HG03039 (cell line): ENCODE data around the gene PIK3CA.

Experiments
- ATAC-seq: cut with Tn5 transposase; IDR thresholded peaks from one replicate; pipeline ENCODE4 v1.9.1; 2021; ENCODE audit warnings: mild to moderate bottlenecking, moderate library complexity; ENCODE audit not compliant: unreplicated experiment

Gene PIK3CA

DNA sequence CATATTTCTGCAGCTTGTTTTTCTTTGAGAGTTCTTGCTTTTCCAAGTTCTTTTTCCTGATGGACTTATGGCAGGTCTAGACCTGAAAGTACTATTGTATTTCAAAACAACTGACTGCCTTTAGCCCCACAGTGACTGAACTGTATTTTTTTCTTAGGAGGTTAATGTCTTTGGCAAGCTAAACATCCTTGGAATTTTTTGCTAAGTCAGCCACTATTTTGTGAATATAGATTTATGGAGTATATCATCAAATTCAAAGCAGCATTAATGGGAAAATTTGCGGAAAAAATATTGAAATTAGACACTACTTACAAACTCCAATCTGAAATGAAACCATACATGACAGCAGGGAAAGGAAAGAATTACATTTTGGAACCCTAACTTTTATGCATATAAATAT is 8.6 kb downstream of the PIK3CA start:
- no peak for ATAC-seq

DNA sequence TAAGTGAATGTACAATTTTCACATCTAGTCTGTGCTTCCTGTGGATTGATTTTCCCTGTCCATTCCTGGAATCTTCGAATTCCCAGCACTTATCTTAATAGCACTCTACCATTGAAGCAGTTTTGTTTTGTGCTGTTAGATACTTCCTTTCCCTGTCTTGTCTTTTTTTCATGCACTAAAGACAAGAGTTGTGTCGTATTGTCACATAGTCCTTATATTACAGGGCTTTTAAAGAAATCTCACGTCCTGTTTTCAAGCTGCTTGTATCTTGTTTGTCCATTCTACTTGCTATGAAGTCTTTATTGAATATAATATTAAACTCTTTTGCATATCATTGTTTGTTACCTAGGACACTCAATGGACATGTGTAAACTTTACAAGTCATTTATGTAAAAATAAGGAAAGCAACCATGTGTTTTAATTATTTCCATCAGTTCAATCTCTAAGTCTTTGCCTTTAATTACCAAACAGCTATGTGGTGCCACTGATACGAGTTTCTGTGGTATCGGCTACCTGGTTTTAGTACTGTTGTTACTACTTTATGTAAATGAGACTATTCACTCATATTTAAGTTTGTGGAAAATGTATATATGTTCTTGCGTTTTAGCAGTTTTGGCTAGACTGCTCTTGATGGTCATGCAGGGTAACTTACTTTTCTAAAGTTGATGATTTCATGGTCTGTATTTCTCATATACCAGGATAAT is 10.3 kb downstream of the PIK3CA start:
- no peak for ATAC-seq

DNA sequence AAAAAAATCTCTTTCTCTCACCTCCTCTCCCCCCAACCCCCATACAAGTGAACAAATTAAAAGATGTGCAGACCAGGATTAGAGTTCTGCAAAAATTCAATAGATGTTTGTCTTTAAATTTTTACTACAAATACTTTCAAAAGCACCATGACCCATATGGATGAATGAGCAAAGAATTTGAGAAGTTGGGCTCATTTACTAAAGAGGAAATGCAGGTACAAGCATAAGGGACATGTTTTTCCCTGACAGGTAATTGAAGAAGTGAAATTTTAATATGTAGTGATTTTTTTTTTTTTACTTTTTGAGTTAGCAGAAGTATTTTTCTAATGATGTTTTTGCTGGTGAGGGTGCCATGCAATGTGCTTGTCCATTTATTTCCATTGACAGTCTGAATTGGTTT is 15.3 kb downstream of the PIK3CA start:
- no peak for ATAC-seq

DNA sequence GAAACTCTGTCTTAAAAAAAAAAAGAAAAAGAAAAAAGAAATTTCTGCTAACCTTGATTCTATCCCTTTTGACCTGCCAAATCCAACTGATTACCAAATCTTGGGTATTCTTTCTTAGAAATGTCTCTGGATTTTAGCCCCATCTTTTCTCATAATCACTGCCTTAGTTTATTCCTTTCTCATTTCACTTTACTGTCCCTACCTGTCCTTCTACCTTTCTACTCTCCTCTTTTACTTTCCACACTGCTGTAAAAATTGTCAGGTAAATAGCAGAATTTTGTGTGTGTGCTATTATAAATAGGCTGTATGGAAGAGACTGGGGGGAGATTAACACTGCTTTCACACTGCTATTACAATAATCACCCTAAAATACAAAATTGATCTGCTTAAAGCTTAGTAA is 16.7 kb downstream of the PIK3CA start:
- no peak for ATAC-seq

DNA sequence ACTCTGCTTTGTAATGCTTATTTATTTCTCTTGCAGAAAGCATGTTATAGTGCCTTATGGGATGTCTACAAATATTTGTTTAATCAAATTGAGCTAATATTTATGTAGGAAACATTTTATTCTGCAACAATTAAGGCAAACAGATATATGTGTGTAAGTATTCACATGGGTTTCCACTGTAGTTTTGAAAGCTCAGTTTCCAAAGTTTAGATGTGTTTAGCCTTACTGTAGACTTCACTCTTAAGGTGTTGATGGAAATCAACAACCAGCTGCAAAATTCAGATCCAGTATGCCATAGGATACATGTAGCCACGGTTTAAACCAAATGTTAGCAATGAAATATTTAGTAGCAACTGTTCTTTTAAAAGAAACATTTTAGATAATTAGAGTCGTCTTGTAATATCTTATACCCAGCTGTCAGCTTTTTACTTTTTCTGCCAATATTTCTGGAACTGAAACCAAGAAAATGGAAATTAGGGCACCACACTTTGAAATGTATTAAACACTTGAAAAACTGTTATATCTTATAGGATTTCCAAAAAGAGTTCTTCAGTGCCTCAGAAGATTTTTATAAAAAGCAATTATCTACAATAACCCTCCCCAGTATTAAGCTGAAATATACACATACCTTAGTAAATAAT is 18.5 kb downstream of the PIK3CA start:
- no peak for ATAC-seq

DNA sequence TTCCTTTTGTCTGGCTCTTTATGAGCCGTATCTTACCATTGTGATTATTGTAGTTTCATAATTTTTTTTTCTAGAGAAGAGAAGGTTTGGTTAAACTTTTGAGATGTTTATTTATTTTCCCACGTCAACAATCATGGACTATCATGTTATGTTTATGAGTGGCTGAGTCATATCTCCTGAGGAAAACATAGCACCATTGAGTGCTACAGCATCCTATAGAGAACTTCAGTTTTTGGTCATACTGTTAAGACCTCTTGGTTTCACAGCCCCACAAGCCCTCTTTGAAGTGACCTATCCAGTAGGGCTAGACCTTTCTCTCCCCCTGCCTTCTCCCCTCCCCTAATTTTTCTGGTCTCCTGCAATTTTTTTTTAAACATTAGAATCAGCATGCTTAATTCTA is 20.8 kb downstream of the PIK3CA start:
- no peak for ATAC-seq

DNA sequence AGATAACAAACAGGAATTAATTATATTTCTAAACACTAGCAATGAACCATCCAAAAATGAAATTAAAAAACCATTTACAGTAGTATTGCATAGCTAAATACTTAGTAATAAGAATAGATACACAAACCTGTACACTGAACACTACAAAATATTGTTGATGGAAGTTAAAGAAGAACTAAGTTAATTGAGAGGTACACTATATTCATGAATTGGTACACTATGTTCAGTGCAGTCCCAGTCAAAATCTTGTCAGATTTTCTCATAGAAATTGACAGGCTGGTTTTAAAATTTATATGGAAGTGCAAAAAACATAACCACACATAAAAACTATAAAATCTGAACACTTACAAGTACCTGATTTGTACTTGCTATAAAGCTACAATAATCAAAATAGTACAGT is 24.4 kb downstream of the PIK3CA start:
- ATAC-seq: no peak

DNA sequence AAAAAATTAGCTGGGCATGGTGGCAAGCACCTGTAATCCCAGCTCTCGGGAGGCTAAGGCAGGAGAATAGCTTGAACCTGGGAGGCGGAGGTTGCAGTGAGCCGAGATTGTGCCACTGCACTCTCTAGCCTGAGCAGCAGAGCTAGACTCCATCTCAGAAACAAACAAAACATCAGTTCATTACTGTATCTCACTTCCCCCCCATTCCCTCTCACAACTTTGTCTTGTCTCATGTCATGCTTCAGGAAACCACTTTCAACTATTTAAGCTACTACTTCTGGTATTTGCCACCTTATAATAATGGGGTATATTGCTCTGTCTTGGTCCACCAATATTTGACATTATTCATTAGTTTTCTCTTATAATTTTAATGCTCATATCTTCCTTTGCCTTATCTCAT is 26.2 kb downstream of the PIK3CA start:
- no peak for ATAC-seq

DNA sequence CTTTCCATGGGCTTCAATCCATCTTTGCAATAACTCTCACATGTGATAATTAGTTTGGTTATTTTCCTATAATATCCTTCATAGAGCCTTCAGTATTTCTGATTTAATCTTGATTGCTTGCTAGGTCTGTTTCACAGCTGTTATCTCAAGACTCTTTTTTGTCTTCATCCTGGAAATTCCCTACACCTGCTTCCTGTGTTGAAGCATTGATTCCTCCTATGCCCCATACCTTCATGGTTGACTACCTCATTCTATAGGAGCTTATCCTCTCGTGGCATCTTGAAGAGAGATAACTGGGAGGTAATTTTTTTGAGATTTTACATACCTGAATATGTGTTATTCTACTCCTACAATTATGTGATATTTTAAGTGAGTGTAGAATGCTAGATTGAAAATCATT is 26.7 kb downstream of the PIK3CA start:
- no peak for ATAC-seq

DNA sequence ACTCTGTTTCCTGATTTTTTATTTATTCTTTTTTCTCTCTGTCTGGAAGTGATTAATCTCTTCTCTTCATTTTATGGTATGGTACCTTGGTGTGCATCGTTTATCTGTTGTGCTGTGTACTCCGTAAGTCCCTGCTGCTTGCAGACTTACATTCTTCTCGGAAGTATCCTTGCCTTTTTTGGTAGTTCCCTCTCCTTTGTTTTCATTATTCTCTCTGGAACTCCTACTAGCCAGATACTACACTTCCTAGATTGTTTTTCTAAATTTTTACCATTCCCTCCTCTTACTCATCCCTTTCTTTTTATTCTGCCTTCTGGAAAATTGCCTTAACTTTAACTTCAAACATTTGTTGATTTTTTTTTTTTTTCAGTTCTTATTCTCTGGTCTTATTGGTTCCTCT is 27.2 kb downstream of the PIK3CA start:
- no peak for ATAC-seq

DNA sequence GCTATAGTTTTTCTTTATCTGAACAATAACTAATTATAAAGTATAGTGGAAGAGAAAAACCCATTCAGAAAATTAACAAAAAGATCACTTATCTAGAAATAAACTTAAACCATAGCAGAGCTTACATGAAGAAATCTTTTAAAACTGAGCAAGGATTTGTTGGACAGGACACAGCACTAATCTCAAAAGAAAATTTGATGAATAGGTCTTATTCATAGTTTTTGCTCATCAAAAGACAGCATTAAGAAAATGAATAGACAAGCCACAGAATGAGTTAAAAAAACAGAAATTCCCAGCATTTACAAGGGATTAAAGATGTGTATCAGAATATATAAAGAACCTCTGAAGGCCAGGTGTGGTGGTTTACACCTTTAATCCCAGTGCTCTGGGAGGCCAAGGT is 29.5 kb downstream of the PIK3CA start:
- ATAC-seq: no peak

DNA sequence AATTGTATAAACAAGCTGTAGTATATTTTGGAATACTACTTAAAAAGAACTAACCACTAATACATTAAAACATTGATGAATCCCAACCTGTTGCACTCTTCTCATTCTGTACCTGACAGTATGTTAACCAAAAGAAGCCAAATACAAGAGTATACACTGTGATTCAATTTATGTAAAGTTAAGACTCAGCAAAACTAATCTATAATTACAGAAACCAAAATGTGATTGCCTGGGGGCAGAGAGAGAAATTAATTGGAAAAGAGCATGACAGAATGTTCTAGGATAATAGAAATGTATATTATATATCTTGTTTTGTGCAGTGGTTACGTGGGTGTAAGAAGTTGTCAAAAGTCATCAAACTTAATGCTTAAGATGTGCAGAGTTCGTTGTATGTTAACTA is 31.1 kb downstream of the PIK3CA start:
- ATAC-seq: no peak

DNA sequence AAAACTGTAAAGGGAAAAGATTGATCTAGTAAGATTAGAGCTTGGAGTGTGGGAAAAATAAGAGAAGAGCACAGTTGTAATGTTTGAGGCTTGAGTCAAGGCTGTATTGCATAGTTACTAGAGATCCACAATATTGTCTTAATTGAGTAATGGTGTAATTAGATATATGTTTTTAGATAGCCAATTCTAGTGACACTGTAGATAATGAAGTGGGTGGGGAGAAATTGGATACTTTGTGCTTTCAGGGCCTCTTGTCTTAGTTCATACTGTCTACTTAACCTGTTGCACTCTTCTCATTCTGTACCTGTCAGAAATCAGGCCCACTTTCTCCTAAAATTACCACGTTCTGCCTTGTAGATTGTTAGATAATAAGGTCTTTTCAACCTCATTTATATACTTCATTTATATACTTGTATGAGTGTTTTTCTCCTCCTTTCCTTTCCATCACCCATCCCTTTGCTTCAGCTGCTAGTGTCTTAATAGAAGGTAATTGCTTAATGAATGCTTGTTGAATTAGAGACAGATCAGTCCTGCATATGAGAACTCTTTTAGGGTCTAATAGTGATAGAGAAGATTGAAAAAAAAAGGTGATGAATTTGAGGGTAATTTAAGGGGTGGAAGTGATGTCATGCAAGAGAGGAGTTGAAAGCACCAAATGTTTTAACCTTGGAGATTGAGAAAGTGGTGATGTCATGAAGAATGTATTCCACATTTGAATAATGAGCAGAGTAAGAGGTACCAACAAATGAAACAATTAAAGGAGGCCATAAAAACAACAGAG is 32.0 kb downstream of the PIK3CA start:
- ATAC-seq: no peak

DNA sequence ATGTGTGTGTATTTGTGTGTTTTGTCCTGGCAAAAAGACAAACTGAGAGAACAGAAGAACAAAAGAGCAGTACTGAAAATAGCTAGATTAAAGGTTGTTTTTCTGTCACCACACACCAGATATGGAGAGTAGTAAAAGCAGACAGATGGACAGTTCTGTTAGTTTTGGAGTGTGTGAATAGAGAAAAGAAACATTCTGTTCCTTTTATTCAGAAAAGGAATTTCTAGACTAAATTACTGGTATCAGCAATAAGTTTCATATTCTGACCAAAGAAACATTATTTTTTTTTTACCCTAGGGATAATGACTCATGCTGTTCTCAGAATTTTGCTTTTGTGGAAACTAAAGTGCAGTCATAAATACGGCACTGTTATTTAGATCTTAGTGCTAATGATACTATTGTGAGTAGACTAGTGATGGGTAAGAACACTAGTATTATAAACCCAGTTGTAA is 32.9 kb downstream of the PIK3CA start:
- ATAC-seq: peak; percentile 66

DNA sequence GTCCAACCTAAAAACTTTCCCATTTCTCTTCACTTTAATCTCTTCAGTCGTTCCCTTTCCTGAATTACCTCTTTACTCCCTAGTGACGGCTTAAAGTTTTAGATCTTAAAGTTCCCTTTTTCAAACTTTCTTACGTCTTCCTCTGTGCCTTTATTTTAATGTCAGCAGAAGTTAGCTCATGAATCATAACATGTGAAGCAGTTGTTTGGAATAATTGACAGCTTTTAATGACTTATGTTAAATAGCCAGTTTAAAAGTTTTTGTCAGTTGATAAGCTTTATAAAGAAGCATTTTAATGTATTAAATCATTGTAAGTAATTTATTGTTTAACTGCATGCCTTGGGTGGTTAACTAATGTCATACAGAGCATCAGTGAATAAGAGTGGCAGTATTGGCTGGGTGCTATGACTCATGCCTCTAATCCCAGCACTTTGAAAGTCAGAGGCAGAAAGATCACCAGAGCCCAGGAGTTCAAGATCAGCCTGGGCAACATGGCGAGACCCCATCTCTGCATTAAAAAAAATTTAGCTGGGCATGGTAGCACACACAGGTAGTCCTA is 33.9 kb downstream of the PIK3CA start:
- ATAC-seq: no peak

DNA sequence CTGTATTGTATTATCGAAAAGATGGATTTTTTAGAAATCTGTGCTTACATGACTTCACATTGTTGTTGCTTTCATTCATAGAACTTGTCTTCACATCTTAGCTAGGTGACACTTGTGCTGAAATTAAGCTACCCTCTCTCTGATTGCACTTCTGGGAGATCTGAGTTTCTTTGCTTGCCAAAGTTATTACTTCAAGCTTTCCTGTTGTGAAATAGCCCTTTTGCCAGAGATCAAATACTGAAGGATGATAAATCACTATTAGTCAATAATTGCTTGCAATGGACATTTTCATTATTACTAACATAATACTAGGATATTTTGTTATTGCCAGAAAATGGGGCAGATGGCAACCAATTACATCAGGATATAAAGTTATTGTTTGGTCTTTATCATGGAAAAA is 34.7 kb downstream of the PIK3CA start:
- ATAC-seq: no peak

DNA sequence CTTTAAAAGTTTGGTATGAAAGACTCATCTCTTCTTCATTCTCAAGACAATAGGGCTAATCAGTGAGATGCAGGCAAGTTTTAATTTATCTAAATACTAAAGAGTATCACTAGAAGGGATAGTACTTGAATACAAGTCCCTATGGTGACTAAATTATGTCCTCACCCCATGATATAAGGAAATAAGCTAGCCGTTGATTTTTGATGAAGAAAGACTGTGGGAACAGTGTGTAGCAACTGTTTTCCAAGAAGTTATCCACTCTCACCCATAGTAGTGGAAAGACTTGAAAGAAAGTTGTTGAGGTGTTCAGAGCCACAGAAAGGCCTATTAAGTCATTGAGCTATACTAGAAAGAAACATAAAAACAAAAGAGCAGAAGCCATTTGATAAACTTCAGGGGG is 36.7 kb downstream of the PIK3CA start:
- ATAC-seq: no peak

DNA sequence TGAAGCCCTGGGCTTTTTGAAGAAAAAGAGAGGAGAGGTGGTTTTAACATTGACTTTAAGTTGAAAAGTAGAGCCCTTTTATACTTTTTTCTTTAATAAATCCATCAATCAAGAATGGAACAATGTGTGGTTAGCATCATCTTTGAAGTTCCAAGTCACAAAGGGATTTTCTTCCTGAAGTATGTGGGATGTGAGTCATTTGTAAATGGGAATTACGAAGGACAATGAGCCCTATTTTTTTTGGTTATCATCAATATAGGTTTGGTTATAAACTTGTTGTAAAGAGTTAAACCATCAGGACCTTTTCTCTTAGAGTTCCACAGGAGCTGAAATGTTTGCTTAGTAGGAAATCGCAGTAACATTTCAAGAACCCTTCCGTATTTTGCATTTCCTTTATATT is 38.3 kb downstream of the PIK3CA start:
- no peak for ATAC-seq

DNA sequence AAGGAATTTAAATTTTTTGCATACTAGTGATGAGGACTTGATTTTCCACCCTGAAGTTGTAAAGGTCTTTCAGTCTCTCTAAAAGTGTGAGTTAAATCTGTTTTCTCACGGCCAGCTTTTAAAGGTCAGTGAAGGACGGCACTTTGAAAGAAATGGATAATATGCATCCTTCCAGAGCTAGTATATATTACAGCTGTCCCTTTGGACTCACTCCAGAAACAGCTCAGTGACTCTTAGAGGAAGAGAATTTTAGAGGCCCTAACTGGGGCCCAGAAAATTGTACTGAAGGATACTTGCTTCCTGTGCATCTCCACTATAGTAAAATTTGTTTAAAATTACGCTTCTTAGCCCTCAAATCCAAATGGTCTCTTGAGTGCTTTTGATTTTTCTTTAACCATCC is 41.6 kb downstream of the PIK3CA start:
- no peak for ATAC-seq

DNA sequence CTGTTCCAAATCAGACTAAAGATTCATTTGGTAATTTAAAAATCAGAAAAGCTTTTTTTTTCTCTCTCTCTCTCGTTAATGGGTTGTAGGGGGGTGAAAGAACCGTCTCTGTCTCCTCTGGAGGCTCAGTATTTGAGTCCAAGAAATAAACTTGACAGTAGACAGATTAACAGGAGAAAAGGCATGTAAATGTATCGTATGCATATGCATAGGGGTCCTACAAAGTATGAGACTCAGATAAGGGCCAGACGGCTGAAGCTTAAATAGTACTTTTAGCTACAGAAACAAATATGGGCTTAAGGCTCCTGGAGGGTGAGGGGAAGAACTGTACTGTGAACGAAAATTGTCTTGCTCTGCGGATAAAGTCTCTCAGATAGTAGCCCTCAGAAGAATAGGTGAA is 42.4 kb downstream of the PIK3CA start:
- ATAC-seq: no peak

DNA sequence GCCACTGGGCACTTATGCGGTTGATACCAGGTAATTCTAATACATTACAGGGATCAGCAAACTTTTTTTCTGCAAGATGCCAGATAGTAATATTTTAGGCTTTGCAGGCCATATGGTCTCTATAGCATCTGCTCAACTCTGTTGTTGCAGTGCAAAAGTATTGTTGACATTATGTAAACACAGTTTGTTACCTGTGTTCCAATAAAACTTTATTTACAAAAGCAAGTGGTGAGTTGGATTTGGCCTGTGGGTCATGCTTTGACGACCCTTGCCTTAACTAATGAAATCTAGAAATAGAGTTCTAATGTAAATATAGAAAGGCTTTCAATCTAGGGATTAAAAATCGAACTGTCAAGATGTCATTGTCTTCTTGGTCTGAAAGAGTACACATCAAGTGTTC is 44.4 kb downstream of the PIK3CA start:
- no peak for ATAC-seq

DNA sequence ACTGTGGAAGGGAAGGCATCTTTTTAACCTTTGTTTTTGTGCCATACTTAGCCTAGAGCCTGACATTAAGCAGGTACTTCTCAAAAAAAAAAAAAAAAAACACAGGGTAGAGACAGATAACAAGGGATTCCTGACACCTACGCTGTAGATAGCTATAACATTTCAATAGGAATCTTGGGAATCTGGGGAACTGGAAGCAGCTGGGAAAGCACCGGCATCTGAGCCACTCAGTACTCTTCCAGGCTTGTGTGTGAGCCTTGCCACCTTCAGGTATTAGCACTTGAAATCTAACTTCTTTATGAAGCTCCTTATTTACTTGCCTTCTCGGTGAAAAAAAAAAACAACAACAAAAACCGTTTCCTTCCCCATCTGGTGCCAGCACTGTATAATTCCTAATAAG is 46.8 kb downstream of the PIK3CA start:
- no peak for ATAC-seq
